GM10266 (cell line): ENCODE data around the gene MAN1B1.

Experiments used
- DNase-seq: peaks from one replicate; pipeline ENCODE4 v3.0.0; 2012; ENCODE audit errors: extremely low spot score
- CTCF ChIP-seq: IDR thresholded peaks from 2 replicates; pipeline ENCODE4 v1.5.1; 2012; ENCODE audit warnings: mild to moderate bottlenecking, low read depth; ENCODE audit not compliant: control insufficient read depth, insufficient read depth; ENCODE audit errors: missing control alignments

MAN1B1 gene

GRCh38 chr9:137048655-137049543, 37.9 kb upstream of the MAN1B1 start:
- DNase-seq: no peak
- no peak for TF ChIP-seq CTCF

- peak; percentile 83 for DNase-seq
- TF ChIP-seq CTCF: peak; percentile 54
These were observed 37.0 kb upstream of the MAN1B1 start for GRCh38 chr9:137049544-137050449.

GRCh38 chr9:137050570-137050969, 36.2 kb upstream of the MAN1B1 start:
- no peak for DNase-seq
- no peak for TF ChIP-seq CTCF

- TF ChIP-seq CTCF: no peak
- no peak for DNase-seq
These were observed 35.5 kb upstream of the MAN1B1 start for GRCh38 chr9:137051145-137051724.

- TF ChIP-seq CTCF: no peak
- no peak for DNase-seq
These were observed 34.5 kb upstream of the MAN1B1 start for GRCh38 chr9:137052293-137052692.

- no peak for TF ChIP-seq CTCF
- no peak for DNase-seq
These were observed 33.5 kb upstream of the MAN1B1 start for GRCh38 chr9:137052998-137053943.
